ENCODE data around the gene DHPS.
"Not testable (repeated sequence)": the region's sequence is repeated elsewhere in the genome, so short reads cannot be mapped to it uniquely, and the experiment has no call there.

DHPS gene

GRCh38 chr19:12646551-12646950, 35.1 kb downstream of the DHPS start:
- DNase-seq (ENCODE audit: low read depth) = no peak

GRCh38 chr19:12643716-12644115, 38.0 kb downstream of the DHPS start:
- not testable (repeated sequence) for DNase-seq (ENCODE audit: low read depth)

GRCh38 chr19:12642506-12642905, 39.2 kb downstream of the DHPS start:
- no peak for DNase-seq (ENCODE audit: low read depth)

- no peak for DNase-seq (ENCODE audit: low read depth)
Observed at GRCh38 chr19:12641456-12641855, 40.2 kb downstream of the DHPS start.

GRCh38 chr19:12639901-12640613, 41.6 kb downstream of the DHPS start:
- DNase-seq (ENCODE audit: low read depth) = peak; percentile 55

- DNase-seq (ENCODE audit: low read depth) = no peak
Observed at GRCh38 chr19:12638611-12639182, 43.0 kb downstream of the DHPS start.

GRCh38 chr19:12636631-12637030, 45.0 kb downstream of the DHPS start:
- no peak for DNase-seq (ENCODE audit: low read depth)

- DNase-seq (ENCODE audit: low read depth) = no peak
Observed at GRCh38 chr19:12629215-12629614, 52.5 kb downstream of the DHPS start.

GRCh38 chr19:12628040-12629022, 53.3 kb downstream of the DHPS start:
- DNase-seq (ENCODE audit: low read depth) = no peak

- no peak for DNase-seq (ENCODE audit: low read depth)
Observed at GRCh38 chr19:12626958-12627357, 54.7 kb downstream of the DHPS start.
